SJSA1 (cell line): ENCODE results near the gene KLHDC1. TPM values are rescaled to one million over a fixed set of nuclear protein-coding genes. Genes with fewer than 3 reads are reported as not detected.
A peak's percentile ranks its signal among the peaks of the same experiment; 100 is the strongest.
"Not testable (repeated sequence)": the region's sequence is repeated elsewhere in the genome, so short reads cannot be mapped to it uniquely, and the experiment has no call there.

Experiments used
- DNase-seq, 2 experiments: peaks; one replicate each; pipeline ENCODE4 v3.0.0-alpha.2; 2015 to 2020; ENCODE audit warnings: low spot score in 2 of 2, low read depth in 1 of 2
- H3K27ac ChIP-seq: fragments of 250-450 bp; sonication (Bioruptor Pico); 2 replicates; pipeline ENCODE4 v1.5.1; 2020; ENCODE audit warnings: mild to moderate bottlenecking, moderate library complexity
- H3K27me3 ChIP-seq: fragments of 250-450 bp; sonication (Bioruptor Pico); replicated peaks from 2 replicates; pipeline ENCODE4 v1.5.1; 2020; ENCODE audit warnings: mild to moderate bottlenecking, moderate library complexity
- H3K36me3 ChIP-seq: fragments of 250-450 bp; sonication (Bioruptor Pico); 2 replicates; pipeline ENCODE4 v1.5.1; 2020; ENCODE audit warnings: mild to moderate bottlenecking
- H3K4me1 ChIP-seq: fragments of 250-450 bp; sonication (Bioruptor Pico); replicated peaks from 2 replicates; pipeline ENCODE4 v1.6.1; 2021; ENCODE audit warnings: mild to moderate bottlenecking
- H3K4me3 ChIP-seq: fragments of 250-450 bp; sonication (Bioruptor Pico); 2 replicates; pipeline ENCODE4 v1.5.1; 2020; ENCODE audit warnings: mild to moderate bottlenecking
- H3K9me3 ChIP-seq: fragments of 250-450 bp; sonication (Bioruptor Pico); replicated peaks from 2 replicates; pipeline ENCODE4 v1.5.1; 2020; ENCODE audit warnings: mild to moderate bottlenecking
- total RNA-seq: library from RNA; depleted of rRNA; stranded (reverse); fragments of >200 nt; shearing (Covaris generic); gene quantifications from 2 replicates; pipeline ENCODE4 v1.2.3, GENCODE V29; 2014

KLHDC1 gene
- total RNA-seq, 1 experiment from 2014 or later = 1.3 TPM

- no peaks in the 10 kb centered on the region for H3K27me3 ChIP-seq
- no peak for DNase-seq
- H3K27ac ChIP-seq = no peak overlapping the region
- no peaks in the 10 kb centered on the region for H3K9me3 ChIP-seq
- H3K36me3 ChIP-seq = peaks cover 4% of the 10 kb centered on the region; the same call in 1 of the 2 replicates
- no peak overlapping the region for H3K4me3 ChIP-seq
- H3K4me1 ChIP-seq = peaks cover 17% of the 10 kb centered on the region
These were observed 1.9 kb upstream of the KLHDC1 start for GRCh38 chr14:49691031-49691430.

- Histone ChIP-seq H3K27ac (peak overlapping the region; percentile 61), H3K4me1 (peaks cover 17% of the 10 kb centered on the region), H3K4me3 (peak overlapping the region; percentile 76), H3K36me3 (peaks cover 4% of the 10 kb centered on the region; the same call in 1 of the 2 replicates), H3K9me3 (no peaks in the 10 kb centered on the region), H3K27me3 (no peaks in the 10 kb centered on the region)
- DNase-seq = no peak
These were observed 645 bp upstream of the KLHDC1 start for GRCh38 chr14:49692193-49692757.

GRCh38 chr14:49693735-49694124 is 810 bp downstream of the KLHDC1 start:
- not testable (repeated sequence) for H3K27me3 ChIP-seq, H3K36me3 ChIP-seq, H3K4me1 ChIP-seq, DNase-seq, H3K9me3 ChIP-seq
- Histone ChIP-seq H3K4me3 (peak overlapping the region; percentile 76), H3K27ac (0 out of 2 replicates have a peak overlapping the region, but pooled peaks have one; percentile 61)

- H3K36me3 ChIP-seq = no peaks in the 10 kb centered on the region
- H3K27ac ChIP-seq = no peak overlapping the region
- no peaks in the 10 kb centered on the region for H3K9me3 ChIP-seq
- DNase-seq = no peak
- no peaks in the 10 kb centered on the region for H3K4me1 ChIP-seq
- H3K27me3 ChIP-seq = no peaks in the 10 kb centered on the region
- H3K4me3 ChIP-seq = no peak overlapping the region
These were observed 9.8 kb downstream of the KLHDC1 start for GRCh38 chr14:49702725-49703124.

GRCh38 chr14:49703965-49704364 is 11.0 kb downstream of the KLHDC1 start:
- no peaks in the 10 kb centered on the region for H3K4me1 ChIP-seq
- no peaks in the 10 kb centered on the region for H3K27me3 ChIP-seq
- no peaks in the 10 kb centered on the region for H3K36me3 ChIP-seq
- H3K4me3 ChIP-seq = no peak overlapping the region
- no peaks in the 10 kb centered on the region for H3K9me3 ChIP-seq
- no peak for DNase-seq
- H3K27ac ChIP-seq = no peak overlapping the region

- not testable (repeated sequence) for H3K4me1 ChIP-seq, H3K27me3 ChIP-seq, H3K4me3 ChIP-seq, H3K36me3 ChIP-seq, H3K9me3 ChIP-seq, DNase-seq, H3K27ac ChIP-seq
These were observed 11.6 kb downstream of the KLHDC1 start for GRCh38 chr14:49704471-49704870.

GRCh38 chr14:49710993-49711392 is 18.1 kb downstream of the KLHDC1 start:
- H3K36me3 ChIP-seq, H3K9me3 ChIP-seq, H3K27ac ChIP-seq, H3K27me3 ChIP-seq, DNase-seq, H3K4me1 ChIP-seq, H3K4me3 ChIP-seq: not testable (repeated sequence)

- Histone ChIP-seq H3K4me1 (no peaks in the 10 kb centered on the region), H3K36me3 (no peaks in the 10 kb centered on the region), H3K27me3 (no peaks in the 10 kb centered on the region), H3K4me3 (no peak overlapping the region), H3K9me3 (no peaks in the 10 kb centered on the region), H3K27ac (no peak overlapping the region)
- no peak for DNase-seq
These were observed 27.8 kb downstream of the KLHDC1 start for GRCh38 chr14:49720744-49721143.

GRCh38 chr14:49721733-49722435 is 29.0 kb downstream of the KLHDC1 start:
- not testable (repeated sequence) for H3K27ac ChIP-seq, H3K36me3 ChIP-seq, H3K4me3 ChIP-seq, H3K4me1 ChIP-seq, H3K27me3 ChIP-seq, DNase-seq, H3K9me3 ChIP-seq

GRCh38 chr14:49727171-49727570 is 34.3 kb downstream of the KLHDC1 start:
- H3K9me3 ChIP-seq = no peaks in the 10 kb centered on the region
- DNase-seq = no peak

GRCh38 chr14:49732896-49733295 is 40.0 kb downstream of the KLHDC1 start:
- H3K4me3 ChIP-seq = no peak overlapping the region
- H3K27ac ChIP-seq = no peak overlapping the region
- H3K27me3 ChIP-seq = no peaks in the 10 kb centered on the region
- DNase-seq = no peak
- no peaks in the 10 kb centered on the region for H3K9me3 ChIP-seq
- H3K4me1 ChIP-seq = no peaks in the 10 kb centered on the region
- no peaks in the 10 kb centered on the region for H3K36me3 ChIP-seq

More at GRCh38 chr14:49727171-49727570, 34.3 kb downstream of the KLHDC1 start:
- Histone ChIP-seq H3K4me1 (no peaks in the 10 kb centered on the region), H3K4me3 (no peak overlapping the region), H3K27ac (no peak overlapping the region), H3K27me3 (no peaks in the 10 kb centered on the region), H3K36me3 (no peaks in the 10 kb centered on the region)

- Histone ChIP-seq H3K4me1 (no peaks in the 10 kb centered on the region), H3K27ac (no peak overlapping the region), H3K27me3 (no peaks in the 10 kb centered on the region), H3K9me3 (no peaks in the 10 kb centered on the region), H3K4me3 (no peak overlapping the region), H3K36me3 (no peaks in the 10 kb centered on the region)
- no peak for DNase-seq
These were observed 40.9 kb downstream of the KLHDC1 start for GRCh38 chr14:49733836-49734235.

GRCh38 chr14:49735669-49736068 is 42.7 kb downstream of the KLHDC1 start:
- not testable (repeated sequence) for H3K9me3 ChIP-seq, H3K36me3 ChIP-seq, DNase-seq

GRCh38 chr14:49745191-49745590 is 52.3 kb downstream of the KLHDC1 start:
- no peak for DNase-seq
- no peak overlapping the region for H3K4me3 ChIP-seq
- H3K4me1 ChIP-seq = no peaks in the 10 kb centered on the region
- H3K36me3 ChIP-seq = no peaks in the 10 kb centered on the region
- no peaks in the 10 kb centered on the region for H3K9me3 ChIP-seq
- H3K27me3 ChIP-seq = no peaks in the 10 kb centered on the region
- H3K27ac ChIP-seq = no peak overlapping the region

More at GRCh38 chr14:49735669-49736068, 42.7 kb downstream of the KLHDC1 start:
- H3K4me3 ChIP-seq, H3K4me1 ChIP-seq, H3K27me3 ChIP-seq, H3K27ac ChIP-seq: not testable (repeated sequence)
